Lung (tissue), 12 donors: Measurements from ENCODE around the gene C19orf85. TPM values are rescaled to one million over a fixed set of nuclear protein-coding genes. Genes with fewer than 3 reads are reported as not detected.

Experiments used
- ATAC-seq: fragments of 200-7000 bp; cut with Tn5 transposase; one replicate; pipeline ENCODE4 v1.9.1; 2020; ENCODE audit warnings: moderate number of reproducible peaks; ENCODE audit not compliant: insufficient read depth, low FRiP score
- DNase-seq, 3 donors: peaks; one replicate each; pipeline ENCODE4 v3.0.0-alpha.2; 2013 to 2017
- H3K27ac ChIP-seq, 2 donors: one replicate each; pipeline ENCODE4 v1.5.1; 2013; ENCODE audit warnings: mild to moderate bottlenecking in 2 of 2, moderate library complexity in 2 of 2, control low read depth in 1 of 2, inconsistent platforms in 1 of 2, low read depth in 1 of 2, low read length in 1 of 2
- H3K27me3 ChIP-seq, 3 donors: one replicate each; pipeline ENCODE4 v1.5.1; 2013; ENCODE audit warnings: low read length in 2 of 3; ENCODE audit not compliant: control insufficient read depth in 3 of 3, insufficient read depth in 3 of 3
- H3K36me3 ChIP-seq, 4 donors: one replicate each; pipeline ENCODE4 v1.5.1; 2013; ENCODE audit warnings: low read length in 4 of 4, mild to moderate bottlenecking in 1 of 4, moderate library complexity in 1 of 4; ENCODE audit not compliant: control insufficient read depth in 4 of 4, insufficient read depth in 4 of 4
- H3K4me1 ChIP-seq, 5 donors: one replicate each; pipeline ENCODE4 v1.5.1; 2013; ENCODE audit warnings: low read length in 5 of 5, mild to moderate bottlenecking in 2 of 5, moderate library complexity in 1 of 5; ENCODE audit not compliant: control insufficient read depth in 5 of 5, insufficient read depth in 5 of 5
- H3K4me3 ChIP-seq: one replicate; pipeline ENCODE4 v1.5.1; 2013; ENCODE audit warnings: mild to moderate bottlenecking, control low read depth, moderate library complexity
- H3K9ac ChIP-seq, 2 donors: one replicate each; pipeline ENCODE4 v1.5.1; 2013; ENCODE audit warnings: low read length in 2 of 2, control low read depth in 1 of 2; ENCODE audit not compliant: insufficient read depth in 1 of 2
- H3K9me3 ChIP-seq, 4 donors: one replicate each; pipeline ENCODE4 v1.5.1; 2013; ENCODE audit warnings: low read length in 3 of 4, mild to moderate bottlenecking in 1 of 4, moderate library complexity in 1 of 4; ENCODE audit not compliant: control insufficient read depth in 4 of 4, insufficient read depth in 3 of 4
- WGBS, 2 donors: extraction: QIAGEN DNeasy Blood & Tissue Kit; methylation state at CpG; one replicate each; pipeline ENCODE4 v1.1.7; 2013; 5-methylcytosine and 5-hydroxymethylcytosine counted together
- polyA plus RNA-seq, 2 donors: library from polyadenylated mRNA; stranded (reverse); fragments of 200-250 nt; gene quantifications; one replicate each; pipeline ENCODE4 v1.2.1, GENCODE V29; 2013
- total RNA-seq, 2 donors: library from RNA; depleted of rRNA in 1 of 2; stranded (reverse); fragments of >200 nt in 1 of 2; gene quantifications; one replicate each; pipeline ENCODE4 v1.2.1, GENCODE V29; 2014 to 2021
- TF ChIP-seq, protein P1 (sequence below): IDR thresholded peaks from 2 replicates; pipeline ENCODE4 v1.5.1; 2012; ENCODE audit warnings: mild to moderate bottlenecking; ENCODE audit errors: control extremely low read depth, extremely low read depth
- donor health status: control.
- donor health status: control.
- donor health status: Bipolar disorder and iron deficiency.
- donor health status: healthy.
- donor health status: DM: yes; HTN: yes; CAD: no.

Gene C19orf85
- total and polyA plus RNA-seq, 4 donors: not detected

DNA sequence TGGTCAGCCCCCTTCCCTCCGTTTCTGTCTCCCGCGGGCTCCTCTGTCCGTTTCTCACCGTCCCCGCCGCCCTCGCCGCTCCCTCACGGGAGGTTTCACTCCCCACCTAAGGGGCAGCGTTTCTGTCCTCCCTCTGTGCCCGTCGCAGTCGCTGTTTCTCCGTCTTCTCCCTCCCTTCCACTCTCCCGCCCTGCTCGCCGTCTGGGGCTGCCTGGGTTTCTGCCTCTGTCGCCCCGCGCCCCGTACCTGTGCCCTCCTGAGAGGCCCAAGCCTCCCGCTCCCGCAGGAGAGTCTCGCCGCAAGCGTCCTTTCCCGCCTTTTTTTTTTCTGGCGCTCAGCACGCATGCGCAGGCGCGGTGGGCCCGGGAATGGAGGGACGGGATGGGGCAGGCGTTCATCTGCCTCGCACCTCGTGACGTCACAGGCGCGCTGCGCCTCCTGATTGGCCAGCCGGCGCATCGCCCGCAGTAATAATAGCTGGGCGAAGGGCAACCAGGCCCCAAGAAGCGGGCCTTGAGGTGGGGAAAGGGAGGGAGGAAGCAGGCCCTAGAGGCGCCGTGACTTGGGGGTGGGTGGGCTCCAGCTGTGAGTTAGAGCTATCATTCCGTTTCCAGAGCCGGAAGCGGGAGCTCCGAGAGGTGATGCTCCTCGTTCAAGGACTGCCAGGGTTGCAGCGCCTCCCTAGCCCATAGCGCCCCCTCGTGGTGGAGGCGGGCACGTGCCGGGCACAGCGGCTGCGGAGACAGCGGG is 39.1 kb upstream of the C19orf85 start:
- peak overlapping the region in 1 of 2 donors; percentile 69 for H3K27ac ChIP-seq

DNA sequence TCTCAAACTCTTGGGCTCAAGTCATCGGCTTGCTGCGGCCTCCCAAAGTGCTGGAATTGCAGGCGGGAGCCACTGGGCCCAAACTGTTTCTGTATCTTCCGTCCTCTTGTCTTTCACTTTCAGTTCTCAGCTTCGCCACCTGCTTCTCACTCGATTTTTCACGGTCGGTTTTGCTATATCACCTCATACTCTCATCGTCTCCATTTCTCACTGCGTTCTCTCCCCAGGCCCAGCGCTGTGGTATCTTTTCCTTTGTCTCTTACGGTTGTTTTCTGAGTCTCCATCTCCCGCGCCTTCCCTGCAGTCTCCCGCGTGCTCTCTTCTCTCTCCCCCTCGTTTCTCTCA is 38.6 kb upstream of the C19orf85 start:
- 80 to 89% methylated on average over 17 of the region's 17 CpGs for WGBS, 2 donors
- H3K4me3 ChIP-seq: no peak overlapping the region

More for the DNA sequence above, 39.1 kb upstream of the C19orf85 start:
- TF ChIP-seq, protein P1, sequence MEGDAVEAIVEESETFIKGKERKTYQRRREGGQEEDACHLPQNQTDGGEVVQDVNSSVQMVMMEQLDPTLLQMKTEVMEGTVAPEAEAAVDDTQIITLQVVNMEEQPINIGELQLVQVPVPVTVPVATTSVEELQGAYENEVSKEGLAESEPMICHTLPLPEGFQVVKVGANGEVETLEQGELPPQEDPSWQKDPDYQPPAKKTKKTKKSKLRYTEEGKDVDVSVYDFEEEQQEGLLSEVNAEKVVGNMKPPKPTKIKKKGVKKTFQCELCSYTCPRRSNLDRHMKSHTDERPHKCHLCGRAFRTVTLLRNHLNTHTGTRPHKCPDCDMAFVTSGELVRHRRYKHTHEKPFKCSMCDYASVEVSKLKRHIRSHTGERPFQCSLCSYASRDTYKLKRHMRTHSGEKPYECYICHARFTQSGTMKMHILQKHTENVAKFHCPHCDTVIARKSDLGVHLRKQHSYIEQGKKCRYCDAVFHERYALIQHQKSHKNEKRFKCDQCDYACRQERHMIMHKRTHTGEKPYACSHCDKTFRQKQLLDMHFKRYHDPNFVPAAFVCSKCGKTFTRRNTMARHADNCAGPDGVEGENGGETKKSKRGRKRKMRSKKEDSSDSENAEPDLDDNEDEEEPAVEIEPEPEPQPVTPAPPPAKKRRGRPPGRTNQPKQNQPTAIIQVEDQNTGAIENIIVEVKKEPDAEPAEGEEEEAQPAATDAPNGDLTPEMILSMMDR: peak; percentile 94
- no peak overlapping the region for H3K9ac ChIP-seq
- peaks cover 0 to 2% (median 0%) of the 10 kb centered on the region in 4 donors for H3K36me3 ChIP-seq
- peak; percentile 90 to 92 (median 91) for DNase-seq
- WGBS, 2 donors: 10 to 12% methylated on average over 64 of the region's 64 CpGs
- ATAC-seq: peak; percentile 95
- H3K4me3 ChIP-seq: peak overlapping the region; percentile 21
- no peaks in the 10 kb centered on the region for H3K4me1 ChIP-seq
- H3K9me3 ChIP-seq: no peaks in the 10 kb centered on the region
- no peaks in the 10 kb centered on the region for H3K27me3 ChIP-seq

DNA sequence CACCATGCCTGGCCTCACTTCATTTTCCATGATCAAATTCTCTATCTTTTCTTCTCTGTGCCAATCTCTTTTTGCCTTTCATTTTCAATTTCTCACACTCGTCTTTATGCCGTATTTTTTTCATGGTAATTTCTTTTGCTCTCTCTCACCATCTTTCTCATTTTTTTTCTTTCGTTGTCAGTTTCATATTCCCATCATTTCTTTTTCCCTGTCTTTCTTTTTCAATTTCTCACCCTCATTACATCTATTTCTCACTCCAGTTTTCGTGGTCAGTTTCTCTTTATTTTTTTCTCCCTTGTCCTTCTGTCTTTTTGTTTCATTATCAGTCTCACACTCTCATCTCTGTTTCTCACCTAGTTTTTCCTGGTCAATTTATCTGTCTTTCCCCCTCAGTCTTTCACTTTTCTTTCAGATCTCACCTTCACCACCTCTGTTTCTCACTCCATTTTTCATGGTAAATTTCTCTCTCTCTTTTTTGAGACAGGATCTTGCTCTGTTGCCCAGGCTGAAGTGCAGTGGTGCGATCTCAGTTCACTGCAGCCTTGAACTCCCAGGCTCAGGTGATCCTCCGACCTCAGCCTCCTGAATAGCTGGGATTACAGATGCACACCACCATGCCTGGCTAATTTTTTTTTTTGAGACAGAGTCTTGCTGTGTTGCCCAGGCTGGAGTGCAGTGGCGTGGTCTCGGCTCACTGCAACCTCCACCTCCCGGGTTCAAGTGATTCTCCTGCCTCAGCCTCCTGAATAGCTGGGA is 37.8 kb upstream of the C19orf85 start:
- Histone ChIP-seq H3K9me3 (no peaks in the 10 kb centered on the region), H3K36me3 (peaks cover 0 to 2% (median 0%) of the 10 kb centered on the region in 4 donors), H3K9ac (no peak overlapping the region), H3K27me3 (no peaks in the 10 kb centered on the region), H3K4me1 (no peaks in the 10 kb centered on the region), H3K27ac (no peak overlapping the region), H3K4me3 (no peak overlapping the region)
- ATAC-seq (no peak), DNase-seq (no peak)
- TF ChIP-seq, protein P1: no peak
- 93 to 94% methylated on average over 9 of the region's 9 CpGs for WGBS, 2 donors

More for the DNA sequence above, 38.6 kb upstream of the C19orf85 start:
- Histone ChIP-seq H3K27me3 (no peaks in the 10 kb centered on the region), H3K9me3 (no peaks in the 10 kb centered on the region), H3K9ac (no peak overlapping the region), H3K27ac (no peak overlapping the region), H3K4me1 (no peaks in the 10 kb centered on the region), H3K36me3 (peaks cover 0 to 2% (median 0%) of the 10 kb centered on the region in 4 donors)
- ATAC-seq (no peak), DNase-seq (no peak)
- TF ChIP-seq, protein P1: no peak
